K562 (cell line): Measurements from ENCODE around the gene LIPM. TPM values are rescaled to one million over a fixed set of nuclear protein-coding genes. Genes with fewer than 3 reads are reported as not detected.

ENCODE experiments used
- ATAC-seq: fragments of 200-7000 bp; cut with Tn5 transposase; 3 replicates; pipeline ENCODE4 v1.9.1; 2020; ENCODE audit warnings: moderate library complexity
- BruUV-seq: library from RNA; stranded (reverse); fragments of 400-500 nt; replicated peaks from 2 replicates; lab custom pipeline; 2021; lab: Mats Ljungman, UMichigan
- CTCF ChIA-PET: fragments of 300-600 bp; formaldehyde crosslinking; extraction: SDS; loops from one replicate; lab custom pipeline; 2021; ENCODE audit warnings: low intra/inter-chr PET ratio; lab: Yijun Ruan, JAX
- POLR2A ChIA-PET: fragments of 300-600, 350-650 bp; sonication (Branson Sonifier 250); formaldehyde crosslinking; extraction: SDS; loops from one replicate; lab custom pipeline; 2021; ENCODE audit warnings: antibody characterized with exemption, inconsistent platforms; lab: Yijun Ruan, JAX
- DNase-seq, 4 experiments: peaks; one replicate each; pipeline versions ENCODE4 v3.0.0 to v3.0.0-alpha.2; 2011 to 2018; ENCODE audit warnings: low spot score in 3 of 4, mixed read lengths in 3 of 4; ENCODE audit errors: extremely low read depth in 1 of 4
- FAIRE-seq: peaks from 2 replicates; lab custom pipeline; 2011; peaks lifted over from hg19 to GRCh38; lab: Jason Lieb, UNC
- H2AFZ ChIP-seq: 2 replicates; pipeline ENCODE4 v1.6.0; 2011; ENCODE audit warnings: low read depth, low read length, control low read depth, inconsistent platforms
- H3K27ac ChIP-seq: fragments of 200-600 bp; 3 replicates; pipeline ENCODE4 v1.8.0; 2011; ENCODE audit warnings: low read depth, mild to moderate bottlenecking, control low read depth, inconsistent platforms, low read length, moderate library complexity, mixed read lengths; ENCODE audit errors: extremely low read depth
- H3K27me3 ChIP-seq, 2 experiments: fragments of 300-600 bp in 1 of 2; 2 replicates in 1 of 2; 3 replicates in 1 of 2; pipeline versions ENCODE4 v1.6.0 to v1.8.0; 2011; ENCODE audit warnings: inconsistent platforms in 2 of 2, low read length in 2 of 2, mild to moderate bottlenecking in 1 of 2, mixed read lengths in 1 of 2, moderate library complexity in 1 of 2; ENCODE audit not compliant: control insufficient read depth in 2 of 2, insufficient read depth in 2 of 2
- H3K36me3 ChIP-seq: fragments of 300-600 bp; 3 replicates; pipeline ENCODE4 v1.8.0; 2011; ENCODE audit warnings: mild to moderate bottlenecking, low read length, inconsistent platforms; ENCODE audit not compliant: control insufficient read depth, insufficient read depth
- H3K4me1 ChIP-seq, 2 experiments: fragments of 200-600 bp in 1 of 2; replicated peaks in 1 of 2; 2 replicates in 1 of 2; 3 replicates in 1 of 2; pipeline versions ENCODE4 v1.5.1 to v1.8.0; 2011; ENCODE audit warnings: inconsistent platforms in 2 of 2, low read length in 2 of 2, mild to moderate bottlenecking in 1 of 2, mixed read lengths in 1 of 2, moderate library complexity in 1 of 2; ENCODE audit not compliant: control insufficient read depth in 2 of 2, insufficient read depth in 2 of 2
- H3K4me2 ChIP-seq: 2 replicates; pipeline ENCODE4 v1.6.1; 2011; ENCODE audit warnings: low read length, control low read depth, inconsistent platforms, mixed read lengths; ENCODE audit not compliant: insufficient read depth
- H3K4me3 ChIP-seq: fragments of 200-600 bp; sonication (generic), shearing (Covaris generic); 2 replicates; pipeline ENCODE4 v1.5.1; 2016; ENCODE audit warnings: control low read depth, inconsistent platforms
- H3K79me2 ChIP-seq: fragments of 200-600 bp; 3 replicates; pipeline ENCODE4 v1.8.0; 2011; ENCODE audit warnings: low read length, inconsistent platforms; ENCODE audit not compliant: control insufficient read depth, insufficient read depth
- H3K9ac ChIP-seq, 2 experiments: 2 replicates each; pipeline versions ENCODE4 v1.6.0 to v1.6.1; 2011; ENCODE audit warnings: low read depth in 2 of 2, low read length in 2 of 2, control low read depth in 1 of 2, inconsistent platforms in 1 of 2, mild to moderate bottlenecking in 1 of 2, mixed read lengths in 1 of 2; ENCODE audit not compliant: insufficient read depth in 1 of 2
- H3K9me1 ChIP-seq: one replicate; pipeline ENCODE4 v1.6.0; 2011; ENCODE audit warnings: inconsistent platforms, mild to moderate bottlenecking, low read length, moderate library complexity; ENCODE audit not compliant: control insufficient read depth, insufficient read depth
- H3K9me3 ChIP-seq: replicated peaks from 2 replicates; pipeline ENCODE4 v1.5.1; 2011; ENCODE audit warnings: low read depth, low read length, inconsistent platforms; ENCODE audit not compliant: control insufficient read depth, insufficient read depth
- H4K20me1 ChIP-seq: replicated peaks from 2 replicates; pipeline ENCODE4 v1.6.1; 2011; ENCODE audit warnings: low read length, inconsistent platforms, mixed read lengths; ENCODE audit not compliant: control insufficient read depth, insufficient read depth
- EWSR1 ChIP-seq: fragments of 450-650 bp; IDR thresholded peaks from 2 replicates; pipeline ENCODE4 v1.6.1; 2018; ENCODE audit warnings: borderline replicate concordance, mild to moderate bottlenecking, low read depth, moderate library complexity; ENCODE audit not compliant: partially characterized antibody
- MCM7 ChIP-seq, 2 experiments: fragments of 450-650 bp; IDR thresholded peaks; 2 replicates each; pipeline ENCODE4 v1.6.1; 2016 to 2018
- MEF2D ChIP-seq: conservative IDR thresholded peaks from 2 replicates; pipeline ENCODE4 v1.6.1; 2016; ENCODE audit warnings: low read depth, missing genetic modification characterization, missing compliant biosample characterization
- NBN ChIP-seq: fragments of 450-650 bp; IDR thresholded peaks from 2 replicates; pipeline ENCODE4 v1.6.1; 2016; ENCODE audit warnings: low read depth, mild to moderate bottlenecking
- NFE2L1 ChIP-seq: fragments of 450-650 bp; IDR thresholded peaks from 2 replicates; pipeline ENCODE4 v1.6.1; 2016; ENCODE audit warnings: missing genetic modification characterization, low read depth, mild to moderate bottlenecking, missing compliant biosample characterization, moderate library complexity, borderline replicate concordance
- PHB2 ChIP-seq: fragments of 450-650 bp; IDR thresholded peaks from 2 replicates; pipeline ENCODE4 v1.6.1; 2017; ENCODE audit warnings: low read depth
- RBFOX2 ChIP-seq: fragments of 200-400 bp; formaldehyde crosslinking; IDR thresholded peaks from 2 replicates; pipeline ENCODE4 v1.6.1; 2017; ENCODE audit warnings: low read depth, mild to moderate bottlenecking, low read length, moderate library complexity
- SLC30A9 ChIP-seq: fragments of 250-450 bp; sonication (Bioruptor Pico); IDR thresholded peaks from 2 replicates; pipeline ENCODE4 v1.8.0; 2022; ENCODE audit warnings: mild to moderate bottlenecking, moderate library complexity
- TRIM24 ChIP-seq, 2 experiments: fragments of 450-650 bp; IDR thresholded peaks; 2 replicates each; pipeline ENCODE4 v1.6.1; 2016
- ZFP1 ChIP-seq: fragments of 450-650 bp; formaldehyde crosslinking; IDR thresholded peaks from 2 replicates; pipeline ENCODE4 v1.4.0; 2020; ENCODE audit warnings: mild to moderate bottlenecking, mixed read lengths
- ZNF41 ChIP-seq: fragments of 250-450 bp; sonication (Bioruptor Pico); conservative IDR thresholded peaks from 2 replicates; pipeline ENCODE4 v1.4.0; 2020; ENCODE audit warnings: mild to moderate bottlenecking
- WGBS: fragments of 100-300 bp; shearing (Covaris generic); methylation state at CpG from one replicate; pipeline ENCODE4 v1.1.6; 2016; ENCODE audit warnings: low coverage, mixed read lengths; ENCODE audit not compliant: insufficient coverage; ENCODE audit errors: missing lambda C conversion rate; 5-methylcytosine and 5-hydroxymethylcytosine counted together
- in situ Hi-C: fragments of 300-500 bp; cut with MboI; formaldehyde crosslinking; loops from 4 replicates; pipeline ENCODE4 v1.15.0; 2018; ENCODE audit warnings: inconsistent platforms, mixed read lengths
- intact Hi-C: fragments of 100-400 bp; cut with micrococcal nuclease; formaldehyde crosslinking; loops from 2 replicates; pipeline ENCODE4 v1.14.2; 2022
- polyA plus RNA-seq, 8 experiments: library from polyadenylated mRNA; depleted of rRNA in 4 of 8; stranded (reverse) in 5 of 8; unstranded in 3 of 8; fragments of >200 nt; fragmentation: Nextera tagmentation in 2 of 8; fragmentation: Illumina TruSeq in 1 of 8; extraction: Ambion mirVana in 2 of 8; extraction: Trizol in 1 of 8; gene quantifications; 2 replicates each; pipeline versions ENCODE4 v1.2.1 to v1.2.3, GENCODE V29; 2011 to 2014; ENCODE audit warnings: inconsistent platforms in 1 of 8, missing spikeins in 1 of 8
- total RNA-seq, 7 experiments: library from RNA; depleted of rRNA in 6 of 7; stranded (reverse); fragments of >200 nt in 6 of 7; fragmentation: Illumina TruSeq in 2 of 7; extraction: Trizol in 2 of 7; gene quantifications; 2 replicates each; pipeline versions ENCODE4 v1.2.1 to v1.2.3, GENCODE V29; 2011 to 2021; ENCODE audit warnings: low replicate concordance in 1 of 7
- TF ChIP-seq, protein P1 (sequence below): sonication (generic); formaldehyde crosslinking; IDR thresholded peaks from 2 replicates; pipeline ENCODE4 v1.8.0; 2023; ENCODE audit warnings: missing genetic modification reagents, mild to moderate bottlenecking, borderline replicate concordance
- TF ChIP-seq, protein P2 (sequence below): fragments of 250-450 bp; sonication (Bioruptor Pico); IDR thresholded peaks from 2 replicates; pipeline ENCODE4 v1.8.0; 2021; ENCODE audit warnings: moderate library complexity, mild to moderate bottlenecking, inconsistent platforms
- TF ChIP-seq, protein P3 (sequence below): sonication (generic); formaldehyde crosslinking; IDR thresholded peaks from 2 replicates; pipeline ENCODE4 v1.8.0; 2023; ENCODE audit warnings: mild to moderate bottlenecking, missing genetic modification reagents

LIPM gene
- total and polyA plus RNA-seq, 9 of the 15 experiments (the other 6 are each of a cell fraction or from before 2014, with no cell fraction given): not detected

DNA sequence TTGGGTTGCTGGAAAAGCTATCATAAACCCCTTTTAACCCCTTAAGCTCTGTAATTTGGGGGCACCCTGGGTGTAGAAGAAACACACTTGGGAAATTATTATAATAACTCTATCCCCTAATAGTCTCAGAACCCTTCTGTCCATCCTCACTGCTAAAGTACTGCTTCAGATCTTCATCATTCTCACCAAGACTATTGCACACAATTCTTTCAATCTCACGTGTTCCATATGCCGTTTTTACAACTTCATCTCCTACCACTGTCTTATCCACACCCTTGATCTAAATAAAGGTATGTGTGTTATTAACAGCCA is 33.3 kb downstream of the LIPM start:
- BruUV-seq: no TSS peak
- Histone ChIP-seq H3K9me1 (no peaks in the 10 kb centered on the region), H3K4me3 (no peak overlapping the region), H2AFZ (no peak overlapping the region), H3K4me1 (no peaks in the 10 kb centered on the region), H3K27me3 (no peaks in the 10 kb centered on the region), H3K79me2 (no peaks in the 10 kb centered on the region), H3K4me2 (no peak overlapping the region), H3K9ac (no peak overlapping the region), H4K20me1 (no peaks in the 10 kb centered on the region), H3K36me3 (no peaks in the 10 kb centered on the region), H3K9me3 (no peaks in the 10 kb centered on the region), H3K27ac (no peak overlapping the region)
- ChIA-PET POLR2A (no interaction called here), CTCF (interaction anchor here (0.7 to 1.8 kb wide), 4 partner anchors 96 to 377 kb away, joined by 3 to 10 read pairs (median 4); no protein-coding TSS in a partner anchor)
- no peak for DNase-seq
- intact Hi-C loops (loop anchor here (1.0 to 10.0 kb wide), 3 partner anchors 96 to 377 kb away; no protein-coding TSS in a partner anchor), in situ Hi-C loops (no loop called here)
- 0% methylated on average over 2 of the region's 2 CpGs for WGBS
- FAIRE-seq: no peak
- no peak for ATAC-seq
- TF ChIP-seq SLC30A9 (CRISPR knock-in tag): no peak
- TF ChIP-seq TRIM24 (IDR thresholded peaks at IDR 0.05): no peak
- TF ChIP-seq NFE2L1: no peak
- TF ChIP-seq, protein P1, sequence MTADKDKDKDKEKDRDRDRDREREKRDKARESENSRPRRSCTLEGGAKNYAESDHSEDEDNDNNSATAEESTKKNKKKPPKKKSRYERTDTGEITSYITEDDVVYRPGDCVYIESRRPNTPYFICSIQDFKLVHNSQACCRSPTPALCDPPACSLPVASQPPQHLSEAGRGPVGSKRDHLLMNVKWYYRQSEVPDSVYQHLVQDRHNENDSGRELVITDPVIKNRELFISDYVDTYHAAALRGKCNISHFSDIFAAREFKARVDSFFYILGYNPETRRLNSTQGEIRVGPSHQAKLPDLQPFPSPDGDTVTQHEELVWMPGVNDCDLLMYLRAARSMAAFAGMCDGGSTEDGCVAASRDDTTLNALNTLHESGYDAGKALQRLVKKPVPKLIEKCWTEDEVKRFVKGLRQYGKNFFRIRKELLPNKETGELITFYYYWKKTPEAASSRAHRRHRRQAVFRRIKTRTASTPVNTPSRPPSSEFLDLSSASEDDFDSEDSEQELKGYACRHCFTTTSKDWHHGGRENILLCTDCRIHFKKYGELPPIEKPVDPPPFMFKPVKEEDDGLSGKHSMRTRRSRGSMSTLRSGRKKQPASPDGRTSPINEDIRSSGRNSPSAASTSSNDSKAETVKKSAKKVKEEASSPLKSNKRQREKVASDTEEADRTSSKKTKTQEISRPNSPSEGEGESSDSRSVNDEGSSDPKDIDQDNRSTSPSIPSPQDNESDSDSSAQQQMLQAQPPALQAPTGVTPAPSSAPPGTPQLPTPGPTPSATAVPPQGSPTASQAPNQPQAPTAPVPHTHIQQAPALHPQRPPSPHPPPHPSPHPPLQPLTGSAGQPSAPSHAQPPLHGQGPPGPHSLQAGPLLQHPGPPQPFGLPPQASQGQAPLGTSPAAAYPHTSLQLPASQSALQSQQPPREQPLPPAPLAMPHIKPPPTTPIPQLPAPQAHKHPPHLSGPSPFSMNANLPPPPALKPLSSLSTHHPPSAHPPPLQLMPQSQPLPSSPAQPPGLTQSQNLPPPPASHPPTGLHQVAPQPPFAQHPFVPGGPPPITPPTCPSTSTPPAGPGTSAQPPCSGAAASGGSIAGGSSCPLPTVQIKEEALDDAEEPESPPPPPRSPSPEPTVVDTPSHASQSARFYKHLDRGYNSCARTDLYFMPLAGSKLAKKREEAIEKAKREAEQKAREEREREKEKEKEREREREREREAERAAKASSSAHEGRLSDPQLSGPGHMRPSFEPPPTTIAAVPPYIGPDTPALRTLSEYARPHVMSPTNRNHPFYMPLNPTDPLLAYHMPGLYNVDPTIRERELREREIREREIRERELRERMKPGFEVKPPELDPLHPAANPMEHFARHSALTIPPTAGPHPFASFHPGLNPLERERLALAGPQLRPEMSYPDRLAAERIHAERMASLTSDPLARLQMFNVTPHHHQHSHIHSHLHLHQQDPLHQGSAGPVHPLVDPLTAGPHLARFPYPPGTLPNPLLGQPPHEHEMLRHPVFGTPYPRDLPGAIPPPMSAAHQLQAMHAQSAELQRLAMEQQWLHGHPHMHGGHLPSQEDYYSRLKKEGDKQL (CRISPR knock-in tag): no peak
- TF ChIP-seq, protein P2, sequence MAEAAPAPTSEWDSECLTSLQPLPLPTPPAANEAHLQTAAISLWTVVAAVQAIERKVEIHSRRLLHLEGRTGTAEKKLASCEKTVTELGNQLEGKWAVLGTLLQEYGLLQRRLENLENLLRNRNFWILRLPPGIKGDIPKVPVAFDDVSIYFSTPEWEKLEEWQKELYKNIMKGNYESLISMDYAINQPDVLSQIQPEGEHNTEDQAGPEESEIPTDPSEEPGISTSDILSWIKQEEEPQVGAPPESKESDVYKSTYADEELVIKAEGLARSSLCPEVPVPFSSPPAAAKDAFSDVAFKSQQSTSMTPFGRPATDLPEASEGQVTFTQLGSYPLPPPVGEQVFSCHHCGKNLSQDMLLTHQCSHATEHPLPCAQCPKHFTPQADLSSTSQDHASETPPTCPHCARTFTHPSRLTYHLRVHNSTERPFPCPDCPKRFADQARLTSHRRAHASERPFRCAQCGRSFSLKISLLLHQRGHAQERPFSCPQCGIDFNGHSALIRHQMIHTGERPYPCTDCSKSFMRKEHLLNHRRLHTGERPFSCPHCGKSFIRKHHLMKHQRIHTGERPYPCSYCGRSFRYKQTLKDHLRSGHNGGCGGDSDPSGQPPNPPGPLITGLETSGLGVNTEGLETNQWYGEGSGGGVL (CRISPR knock-in tag): no peak
- TF ChIP-seq, protein P3, sequence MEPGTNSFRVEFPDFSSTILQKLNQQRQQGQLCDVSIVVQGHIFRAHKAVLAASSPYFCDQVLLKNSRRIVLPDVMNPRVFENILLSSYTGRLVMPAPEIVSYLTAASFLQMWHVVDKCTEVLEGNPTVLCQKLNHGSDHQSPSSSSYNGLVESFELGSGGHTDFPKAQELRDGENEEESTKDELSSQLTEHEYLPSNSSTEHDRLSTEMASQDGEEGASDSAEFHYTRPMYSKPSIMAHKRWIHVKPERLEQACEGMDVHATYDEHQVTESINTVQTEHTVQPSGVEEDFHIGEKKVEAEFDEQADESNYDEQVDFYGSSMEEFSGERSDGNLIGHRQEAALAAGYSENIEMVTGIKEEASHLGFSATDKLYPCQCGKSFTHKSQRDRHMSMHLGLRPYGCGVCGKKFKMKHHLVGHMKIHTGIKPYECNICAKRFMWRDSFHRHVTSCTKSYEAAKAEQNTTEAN (CRISPR knock-in tag): no peak
- TF ChIP-seq MCM7 (IDR thresholded peaks at IDR 0.05): no peak
- TF ChIP-seq NBN: no peak
- TF ChIP-seq ZFP1 (CRISPR knock-in tag): no peak
- TF ChIP-seq ZNF41 (CRISPR knock-in tag): no peak
- no peak for TF ChIP-seq RBFOX2
- TF ChIP-seq MEF2D (tag): no peak
- no peak for TF ChIP-seq EWSR1
- no peak for TF ChIP-seq PHB2
